Measurements from ENCODE around the gene TARS3.
"Not testable (repeated sequence)": the region's sequence is repeated elsewhere in the genome, so short reads cannot be mapped to it uniquely, and the experiment has no call there.

Gene TARS3

DNA sequence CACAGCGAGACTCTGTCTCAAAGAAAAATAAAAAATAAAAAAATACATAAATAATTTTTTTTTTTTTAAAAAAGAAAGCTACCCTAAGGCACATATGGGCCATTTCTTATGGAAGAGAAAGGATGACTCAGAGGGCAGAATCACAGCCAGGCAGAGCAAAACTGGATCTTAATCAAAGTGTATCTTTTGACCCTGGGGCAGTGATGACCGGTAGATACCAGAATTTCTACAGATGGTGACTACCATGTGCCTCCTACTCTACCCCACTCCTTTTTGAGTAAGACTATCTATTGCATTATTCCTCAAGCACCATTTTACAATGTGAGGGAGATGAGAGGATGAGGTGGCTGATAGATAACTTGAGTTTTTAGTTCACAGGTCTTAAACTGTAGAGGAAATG, 26.0 kb downstream of the TARS3 start:
- DNase-seq (ENCODE audit: low read depth): no peak

DNA sequence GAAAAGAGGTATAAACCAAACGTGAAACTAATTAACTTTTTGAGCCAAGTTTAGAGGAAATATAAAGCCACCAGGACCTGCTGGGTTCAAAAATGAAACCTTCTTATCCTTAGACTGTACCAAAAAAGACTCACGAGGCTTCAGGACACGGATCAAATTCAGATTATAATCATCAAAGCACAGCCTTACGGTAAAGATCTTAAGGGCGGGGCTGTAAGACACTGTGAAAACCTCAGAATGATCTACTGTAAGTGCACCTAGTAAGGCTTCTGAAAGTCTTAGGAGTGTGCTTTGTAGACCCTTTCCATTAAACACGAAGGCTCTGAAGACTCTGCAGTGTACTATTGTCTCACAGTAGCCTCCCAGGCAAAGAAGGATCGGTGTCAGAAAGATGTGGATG, 26.8 kb downstream of the TARS3 start:
- DNase-seq (ENCODE audit: low read depth): no peak

DNA sequence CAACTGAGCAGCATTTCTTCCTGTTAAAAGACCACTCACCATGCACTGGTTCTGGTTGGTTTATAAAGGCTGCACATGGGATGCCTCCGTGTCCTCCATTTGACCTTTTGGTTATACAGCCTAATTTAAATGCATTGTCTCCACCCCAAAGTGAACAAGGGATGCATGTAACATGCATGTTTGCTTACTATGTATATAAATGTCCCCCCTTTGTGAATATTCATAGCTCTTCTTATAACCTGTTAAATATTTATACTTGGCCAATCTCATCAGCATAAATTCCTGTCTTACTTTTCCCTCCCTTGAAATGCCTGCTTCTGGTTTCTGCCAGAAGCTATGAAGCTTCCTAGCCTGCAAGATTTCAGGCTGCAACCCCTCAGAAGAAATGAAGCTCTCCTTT, 27.4 kb downstream of the TARS3 start:
- DNase-seq (ENCODE audit: low read depth): no peak

DNA sequence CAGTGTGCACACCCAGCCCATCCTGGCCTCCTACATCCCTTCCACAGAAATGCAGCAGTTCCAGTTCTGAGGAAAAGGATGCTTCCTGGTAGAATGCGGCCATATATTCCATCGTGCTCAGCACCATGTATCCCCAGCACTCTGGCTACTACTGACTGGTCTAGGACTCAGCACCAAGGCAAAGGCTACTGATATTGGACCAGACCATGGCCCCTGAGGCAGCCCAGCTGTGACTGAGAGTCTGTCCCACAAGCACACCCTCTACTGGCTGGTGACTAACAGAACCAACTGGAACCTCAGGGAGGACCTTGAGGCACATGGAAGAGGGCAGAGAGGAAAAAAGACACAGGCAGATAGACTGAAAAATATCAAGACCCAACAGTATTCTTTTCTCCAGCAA, 30.0 kb downstream of the TARS3 start:
- no peak for DNase-seq (ENCODE audit: low read depth)

DNA sequence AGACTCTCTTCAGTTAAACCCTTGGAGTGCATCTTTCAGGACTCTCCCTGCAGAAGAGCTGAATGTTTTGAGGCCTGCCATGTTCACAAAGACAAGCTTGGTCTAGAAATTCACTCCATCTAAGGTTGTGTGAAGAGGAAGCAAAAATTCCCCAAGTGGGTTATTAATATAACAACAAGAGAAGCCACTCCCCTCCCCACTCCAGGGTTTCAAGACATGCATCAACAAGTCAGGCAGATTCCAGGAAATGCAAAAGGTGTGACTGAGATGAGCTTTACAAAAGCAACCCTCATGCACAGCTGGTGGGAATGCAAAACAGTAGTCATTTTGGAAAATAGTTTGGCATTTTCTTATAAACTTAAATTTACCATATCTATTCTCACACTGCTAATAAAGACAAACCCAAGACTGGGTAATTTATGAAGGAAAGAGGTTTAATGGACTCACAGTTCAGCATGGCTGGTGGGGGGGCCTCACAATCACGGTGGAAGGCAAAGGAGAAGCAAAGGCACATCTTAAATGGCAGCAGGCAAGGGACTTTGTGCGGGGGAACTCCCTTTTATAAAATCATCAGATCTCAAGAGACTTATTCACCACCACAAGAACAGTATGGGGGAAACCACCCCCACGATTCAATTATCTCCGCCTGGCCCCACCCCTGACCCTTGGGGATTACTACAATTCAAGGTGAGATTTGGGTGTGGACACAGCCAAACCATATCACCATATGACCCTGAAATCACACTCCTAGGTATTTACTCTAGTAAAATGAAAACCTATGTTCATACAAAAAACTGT, 31.3 kb downstream of the TARS3 start:
- DNase-seq (ENCODE audit: low read depth): no peak

DNA sequence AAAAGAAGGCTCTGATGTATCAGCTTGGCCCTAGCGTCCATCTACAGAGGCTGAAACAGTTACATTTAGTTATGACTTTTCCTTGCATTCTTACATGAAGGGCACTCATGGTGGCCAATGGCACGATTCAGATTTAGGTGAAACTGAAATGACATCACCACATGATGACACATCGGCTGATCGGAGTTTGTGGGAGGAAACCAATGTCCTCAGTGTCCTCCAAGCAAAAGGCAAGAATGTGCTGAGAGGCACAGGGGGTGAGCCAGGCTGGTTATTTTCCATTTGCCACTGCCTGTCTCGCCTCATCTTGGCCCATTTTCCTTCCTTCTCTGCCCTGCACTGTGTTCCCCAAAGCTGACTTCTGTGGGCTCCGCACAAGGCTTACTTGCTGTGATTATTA, 34.4 kb downstream of the TARS3 start:
- no peak for DNase-seq (ENCODE audit: low read depth)

DNA sequence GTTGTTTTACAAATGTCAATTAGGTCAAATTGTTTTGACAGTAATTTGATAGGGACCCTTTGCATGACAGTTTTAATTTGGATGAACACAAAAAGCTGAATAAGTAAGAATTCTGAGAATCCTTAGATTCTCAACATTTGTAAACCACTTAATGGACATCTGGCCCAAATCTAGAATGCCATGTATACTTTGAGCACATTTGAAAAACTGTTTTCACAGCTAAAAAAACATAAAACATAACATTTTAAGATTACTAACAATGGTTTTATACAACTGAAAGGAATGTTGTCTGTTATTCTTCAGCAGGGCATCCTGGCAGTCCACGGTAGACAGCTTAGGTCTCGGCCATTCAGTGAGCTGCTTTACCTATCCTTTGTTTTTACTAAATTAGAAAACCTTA, 37.6 kb downstream of the TARS3 start:
- no peak for DNase-seq (ENCODE audit: low read depth)

DNA sequence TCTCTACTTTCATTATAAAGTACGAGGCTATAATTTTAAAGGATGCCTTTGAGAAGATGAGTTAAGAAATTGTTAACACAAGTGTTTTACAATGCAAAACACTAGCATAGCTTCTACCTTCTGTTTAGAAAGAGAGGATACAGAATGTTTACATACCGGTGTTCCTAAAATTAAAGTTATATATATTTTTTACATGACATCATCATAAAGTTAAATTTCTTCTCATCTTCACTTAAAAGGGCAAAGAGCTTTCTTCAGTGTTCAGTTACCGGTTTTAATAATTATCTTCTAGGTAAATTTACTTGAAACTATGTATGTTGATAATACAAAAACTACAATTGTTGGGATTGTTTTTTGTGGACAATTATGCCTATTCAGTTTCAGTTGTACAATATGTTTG, 39.4 kb downstream of the TARS3 start:
- DNase-seq (ENCODE audit: low read depth): no peak

DNA sequence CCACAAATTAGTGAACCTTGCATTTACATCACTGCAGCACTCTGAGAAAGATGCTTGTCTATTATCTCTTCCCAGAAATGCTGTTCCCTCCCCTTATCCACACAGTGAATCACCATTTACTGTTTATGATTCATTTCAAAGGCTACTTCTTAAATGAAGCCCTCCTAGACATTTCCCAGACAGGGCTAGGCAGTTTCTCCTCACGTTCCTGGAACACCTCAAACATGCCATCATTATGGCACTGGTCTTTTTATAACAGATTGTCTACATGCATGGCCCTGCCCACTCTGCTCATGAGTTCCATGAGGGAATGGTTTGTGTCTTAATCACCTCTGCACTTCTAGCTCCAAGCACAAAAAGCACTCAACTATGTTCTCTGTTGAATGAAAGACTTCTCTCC, 39.9 kb downstream of the TARS3 start:
- DNase-seq (ENCODE audit: low read depth): no peak

DNA sequence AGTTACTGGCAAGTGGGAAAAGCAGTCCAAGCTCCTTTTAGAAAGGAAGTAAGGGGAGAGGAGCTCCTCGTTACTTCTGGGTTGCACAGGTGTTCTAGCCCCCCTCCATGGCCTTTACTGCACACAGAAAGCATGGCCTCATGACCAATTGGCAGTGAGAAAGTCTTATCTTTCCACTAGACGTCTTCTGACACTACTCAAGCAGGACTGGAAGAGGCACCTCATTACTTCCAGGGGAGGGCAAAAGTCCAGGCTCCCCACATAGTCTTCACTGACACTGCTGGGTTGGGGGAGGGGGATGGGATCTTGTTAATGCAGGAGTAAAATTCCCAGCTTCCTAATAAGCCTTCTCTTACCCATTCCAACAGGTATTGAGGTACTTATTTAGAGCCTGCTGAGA, 44.5 kb downstream of the TARS3 start:
- DNase-seq (ENCODE audit: low read depth): no peak

DNA sequence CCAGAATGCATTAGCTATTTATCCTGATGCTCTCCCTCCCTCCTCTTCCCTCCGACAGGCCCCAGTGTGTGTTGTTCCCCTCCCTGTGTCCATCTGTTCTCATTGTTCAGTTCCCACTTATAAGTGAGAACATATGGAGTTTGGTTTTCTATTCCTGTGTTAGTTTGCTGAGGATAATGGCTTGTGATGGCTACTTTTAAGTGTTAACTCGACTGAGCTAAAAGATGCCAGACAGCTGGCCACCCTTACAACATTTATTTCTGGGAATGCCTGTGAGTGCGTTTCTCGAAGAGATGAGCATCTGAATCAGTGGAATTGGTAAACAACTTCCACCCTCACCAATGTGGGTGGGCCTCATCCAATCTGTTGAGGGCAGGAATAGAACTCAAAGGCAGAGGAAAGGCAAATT, 47.3 kb downstream of the TARS3 start:
- no peak for DNase-seq (ENCODE audit: low read depth)

DNA sequence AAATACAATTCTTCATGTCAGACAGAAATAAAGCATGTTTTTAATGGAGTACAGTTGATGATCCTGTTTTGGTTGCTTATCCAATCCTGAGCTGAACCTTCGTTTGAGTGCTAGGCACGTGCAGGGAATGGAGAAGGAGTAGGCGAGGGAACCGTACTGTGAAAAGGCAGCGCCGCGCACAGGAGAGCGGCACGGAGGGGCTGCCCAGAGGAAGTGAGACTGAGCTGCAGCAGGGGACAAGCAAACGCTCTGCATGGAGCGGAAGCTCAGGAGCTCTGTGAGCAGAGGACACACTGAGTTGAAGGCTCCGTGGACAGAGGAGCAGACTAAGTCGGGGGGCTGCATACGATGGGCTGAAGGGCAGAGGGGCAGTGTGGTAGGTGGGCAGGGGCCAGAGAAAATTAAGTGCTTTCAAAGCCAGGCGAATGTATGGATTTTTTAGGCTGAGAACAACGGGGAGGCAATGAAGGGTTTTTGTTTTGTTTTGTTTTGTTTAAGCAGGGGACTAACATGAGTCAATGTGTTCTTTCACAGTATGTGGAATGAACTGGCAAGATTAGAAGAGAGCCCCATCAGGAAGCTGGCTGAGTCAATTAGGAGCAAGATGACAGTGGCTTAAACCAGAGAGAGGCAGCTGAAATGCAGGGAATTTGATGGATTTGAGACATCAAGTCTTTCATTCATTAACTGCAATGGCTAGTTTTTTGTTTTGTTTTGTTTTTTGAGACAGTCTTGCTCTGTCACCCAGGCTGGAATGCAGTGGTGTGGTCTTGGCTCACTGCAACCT, 48.3 kb downstream of the TARS3 start:
- no peak for DNase-seq (ENCODE audit: low read depth)

DNA sequence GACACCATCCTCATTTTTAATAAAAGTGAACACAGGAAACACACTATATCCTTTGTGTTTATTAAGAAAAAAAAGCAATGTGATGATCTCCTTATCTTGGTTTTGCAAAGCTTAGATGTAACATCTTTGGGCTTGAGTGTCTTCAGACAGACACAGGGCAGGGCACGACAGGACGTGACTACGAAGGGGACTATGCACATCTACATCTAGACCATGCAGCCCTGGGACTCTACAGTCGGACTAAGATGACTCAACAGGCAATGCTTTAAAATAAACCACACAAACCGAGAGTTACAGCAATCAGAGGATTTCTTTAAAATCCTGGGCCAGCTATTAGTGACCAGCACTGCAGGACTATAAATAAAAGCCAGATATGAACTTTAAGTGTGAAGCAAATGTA, 49.3 kb downstream of the TARS3 start:
- no peak for DNase-seq (ENCODE audit: low read depth)

DNA sequence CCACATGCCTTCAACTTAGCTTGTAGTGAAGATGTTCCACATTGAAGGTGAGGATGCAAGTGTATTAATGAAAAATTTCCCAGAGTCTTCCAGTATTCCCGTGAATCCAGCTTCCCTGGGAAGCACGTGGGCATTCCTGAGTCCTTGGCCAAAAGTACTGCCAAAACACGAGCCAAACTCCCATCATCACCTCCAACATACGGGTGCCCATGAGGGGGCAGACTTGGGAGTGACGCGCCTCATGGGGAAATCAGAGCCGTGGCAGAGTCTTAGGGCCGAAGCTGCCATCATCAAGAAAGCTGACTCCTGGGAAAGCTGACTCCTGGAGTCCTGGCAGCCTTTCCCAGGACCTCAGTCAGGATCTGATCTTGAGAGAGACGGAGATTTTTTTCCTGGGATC, 52.0 kb downstream of the TARS3 start:
- no peak for DNase-seq (ENCODE audit: low read depth)

DNA sequence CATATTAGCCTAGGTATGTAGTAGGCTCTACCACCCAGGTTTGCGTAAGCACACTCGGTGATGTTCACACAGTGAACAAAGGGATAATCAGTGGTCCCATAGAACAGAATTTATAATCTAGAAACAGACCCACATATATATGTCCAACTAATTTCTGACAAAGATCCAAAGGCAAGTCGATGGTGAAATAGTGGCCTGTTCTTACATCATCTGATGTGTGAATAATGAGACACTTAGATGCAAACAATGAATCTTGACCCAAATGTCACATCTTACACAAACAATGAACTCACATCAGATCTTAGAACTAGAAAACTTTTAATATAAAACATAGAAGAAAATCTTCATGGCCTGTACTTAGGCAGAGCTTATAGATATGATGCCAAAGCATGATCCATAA, 54.5 kb downstream of the TARS3 start:
- DNase-seq (ENCODE audit: low read depth): no peak

DNA sequence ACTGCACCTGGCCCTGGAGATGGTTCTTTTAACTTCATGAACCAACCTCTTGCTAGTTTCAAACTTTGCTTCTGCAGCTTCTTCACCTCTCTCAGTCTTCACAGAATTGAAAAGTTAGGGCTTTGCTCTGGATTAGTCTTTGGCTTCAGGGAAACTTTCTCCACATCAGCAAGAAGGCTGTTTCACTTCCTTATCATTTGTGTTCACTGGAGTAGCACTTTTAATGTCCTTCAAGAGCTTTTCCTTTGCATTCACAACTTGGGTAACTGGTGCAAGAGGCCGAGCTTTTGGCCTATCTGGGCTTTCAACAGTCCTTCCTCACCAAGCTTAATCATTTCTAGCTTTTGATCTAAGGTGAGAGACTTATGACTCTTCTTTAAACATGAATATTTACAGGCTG, 56.4 kb downstream of the TARS3 start:
- no peak for DNase-seq (ENCODE audit: low read depth)

DNA sequence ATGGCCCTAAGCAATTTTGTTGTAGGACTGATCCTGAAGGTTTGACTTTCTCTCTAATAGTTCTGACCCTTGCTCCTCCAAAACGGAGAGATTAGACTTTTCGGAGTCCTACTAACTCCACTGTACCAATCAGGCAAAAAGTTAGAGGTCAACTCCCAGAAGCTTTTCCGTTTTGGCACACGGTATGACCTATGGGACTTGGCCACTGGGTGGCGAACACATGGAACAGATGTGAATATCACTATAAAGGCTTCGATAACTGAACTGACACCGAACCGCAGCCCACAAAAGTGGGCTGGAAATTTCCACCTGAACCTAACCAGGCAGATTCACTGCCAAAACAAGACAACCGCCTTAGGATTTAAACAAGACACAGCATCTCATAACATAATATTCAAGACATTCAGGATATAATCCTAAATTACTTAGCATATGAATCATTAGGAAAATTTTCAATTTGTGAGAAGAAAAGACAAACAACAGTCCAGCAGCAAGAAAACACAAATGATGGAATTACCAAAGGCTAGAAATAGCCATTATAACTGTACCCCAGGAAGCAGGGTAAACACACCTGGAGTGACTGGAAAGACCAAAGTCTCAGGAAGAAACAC, 59.9 kb downstream of the TARS3 start:
- DNase-seq (ENCODE audit: low read depth): no peak

DNA sequence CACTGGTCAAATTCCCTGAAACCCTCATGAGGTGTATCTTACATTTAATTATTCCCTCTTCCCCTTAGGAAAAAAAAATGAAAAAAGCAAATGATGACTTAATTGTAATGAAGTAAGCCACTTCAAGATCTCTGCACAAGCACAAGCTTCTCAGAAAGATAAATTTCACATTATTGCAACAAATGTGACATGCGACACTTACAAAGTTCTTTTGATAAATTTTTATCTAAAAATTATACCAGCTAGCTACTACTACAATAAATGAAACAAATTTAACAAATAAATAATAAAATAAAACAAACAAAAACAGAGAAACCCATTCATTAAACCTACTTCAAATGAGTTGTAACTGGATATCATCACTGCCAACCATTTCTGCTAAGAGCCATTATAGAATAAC, 62.1 kb downstream of the TARS3 start:
- no peak for DNase-seq (ENCODE audit: low read depth)

DNA sequence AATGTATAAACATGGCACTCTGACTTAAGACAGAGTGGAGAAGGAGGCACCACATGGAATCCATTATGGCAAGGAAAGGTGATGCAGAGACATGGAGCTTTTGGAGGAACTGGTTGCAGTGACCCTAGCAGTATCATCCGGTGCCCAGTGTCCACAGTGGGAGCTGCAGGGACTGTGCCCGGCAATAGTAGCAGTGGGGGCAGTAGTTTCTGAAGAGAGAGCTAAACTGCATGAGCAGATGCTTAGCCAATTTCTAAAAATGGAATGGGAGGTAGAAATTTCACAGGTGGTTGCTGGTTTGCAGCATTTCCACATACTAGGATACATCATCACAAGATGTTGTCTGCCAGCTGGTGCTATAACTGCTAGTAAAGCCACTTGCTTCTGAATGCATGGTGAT, 64.3 kb downstream of the TARS3 start:
- DNase-seq (ENCODE audit: low read depth): no peak

DNA sequence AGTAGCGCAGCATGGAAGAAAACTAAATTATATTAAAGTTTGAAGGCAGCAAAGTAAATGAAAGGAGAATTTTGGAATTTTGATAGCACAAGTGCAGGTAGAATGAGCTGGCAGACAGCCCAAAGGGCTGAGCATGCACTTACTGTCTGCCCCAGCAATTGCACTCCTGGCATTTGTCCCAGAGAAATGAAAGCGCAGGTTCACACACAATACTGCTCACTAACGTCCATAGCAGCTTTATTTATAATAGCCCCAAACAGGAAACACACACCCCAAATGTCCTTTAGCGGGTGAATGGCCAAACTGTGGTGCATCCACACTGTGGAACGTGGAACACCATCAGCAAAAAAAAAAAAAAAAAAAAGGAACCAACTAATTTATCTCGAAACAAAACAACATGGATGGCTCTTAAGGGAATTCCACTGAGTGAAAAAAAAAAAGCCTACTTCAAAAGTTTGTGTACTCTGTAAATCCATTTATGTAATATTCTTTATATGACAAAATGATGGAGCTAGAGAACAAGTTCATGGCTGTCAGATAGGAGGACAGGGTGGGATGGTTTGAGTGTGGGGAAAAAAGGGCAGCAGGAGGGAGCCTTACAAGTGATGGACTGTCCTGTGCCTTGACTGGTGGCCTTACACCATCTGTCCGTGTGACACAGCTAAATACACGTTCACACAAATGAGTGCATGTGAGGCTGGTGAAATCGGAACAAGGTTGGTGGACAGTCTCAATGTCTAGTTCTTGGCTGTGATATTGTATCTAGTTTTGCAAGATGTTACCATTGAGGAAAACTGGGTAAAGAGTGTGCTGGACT, 66.1 kb downstream of the TARS3 start:
- DNase-seq (ENCODE audit: low read depth): no peak

DNA sequence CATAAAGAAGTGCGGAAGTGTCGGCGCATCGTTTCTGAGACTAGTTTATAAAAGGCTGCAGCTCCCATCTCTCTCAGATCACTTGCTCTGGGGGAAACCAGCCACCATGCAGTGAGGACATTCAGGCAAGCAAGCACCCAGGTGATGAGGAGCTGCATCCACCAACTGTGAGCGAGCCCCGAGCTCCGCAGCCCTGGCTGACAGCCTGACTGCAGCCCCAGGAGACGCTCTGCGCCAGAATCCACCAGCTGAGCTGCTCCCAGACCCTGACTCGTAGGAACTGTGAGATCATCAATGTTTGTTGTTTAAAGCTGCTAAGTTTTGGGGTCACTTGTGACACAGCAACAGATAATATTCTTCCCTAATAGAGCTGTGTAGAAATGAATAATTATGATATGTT, 67.1 kb downstream of the TARS3 start:
- DNase-seq (ENCODE audit: low read depth): no peak

DNA sequence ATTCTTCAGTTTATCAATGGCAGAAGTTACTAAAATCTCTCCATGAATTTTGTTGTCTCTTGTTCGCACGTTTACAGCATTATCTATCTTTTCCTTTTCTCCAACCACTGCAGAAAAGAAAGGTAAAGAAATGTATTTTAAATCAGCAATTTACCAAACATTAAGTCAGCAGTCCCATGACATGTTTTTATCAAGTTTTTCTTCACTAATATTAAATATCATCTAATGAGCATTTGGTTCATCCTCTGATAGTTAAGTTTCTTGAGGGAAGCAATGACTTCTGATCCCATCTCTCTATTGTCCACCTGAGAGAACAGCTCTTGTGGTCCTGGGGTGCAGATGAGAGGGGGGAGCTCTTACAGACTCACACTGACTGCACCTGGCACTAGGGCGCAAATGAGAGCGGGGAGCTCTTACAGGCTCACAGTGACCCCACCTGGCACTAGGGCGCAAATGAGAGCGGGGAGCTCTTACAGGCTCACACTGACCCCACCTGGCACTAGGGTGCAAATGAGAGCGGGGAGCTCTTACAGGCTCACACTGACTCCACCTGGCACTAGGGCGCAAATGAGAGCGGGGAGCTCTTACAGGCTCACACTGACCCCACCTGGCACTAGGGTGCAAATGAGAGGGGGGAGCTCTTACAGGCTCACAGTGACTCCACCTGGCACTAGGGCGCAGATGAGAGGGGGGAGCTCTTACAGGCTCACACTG, 69.5 kb downstream of the TARS3 start:
- not testable (repeated sequence) for DNase-seq (ENCODE audit: low read depth)

All from stimulated activated CD8-positive, alpha-beta memory T cell treated with anti-CD3 and anti-CD28 coated beads, Interleukin-12 subunit alpha, Interleukin-12 subunit beta, amount 100 ng/mL, for 1 hour (primary cell).